Omental fat pad (tissue), 4 donors: ENCODE results near the gene LRP1. TPM values are rescaled to one million over a fixed set of nuclear protein-coding genes. Genes with fewer than 3 reads are reported as not detected.

Source experiments
- ATAC-seq: fragments of 150-250 bp; one replicate; pipeline ENCODE4 v1.9.1; 2016; ENCODE audit warnings: mild to moderate bottlenecking, moderate library complexity; ENCODE audit not compliant: low FRiP score
- DNase-seq: peaks from one replicate; pipeline ENCODE4 v3.0.0-alpha.2; 2019; ENCODE audit warnings: low spot score
- CTCF ChIP-seq, 3 donors: fragments of 450-650 bp; IDR thresholded peaks; one replicate each; pipeline ENCODE4 v1.5.1; 2016 to 2017; ENCODE audit warnings: antibody characterized with exemption in 3 of 3, mild to moderate bottlenecking in 3 of 3, moderate library complexity in 2 of 3
- total RNA-seq, 4 donors: library from RNA; depleted of rRNA; stranded (reverse); fragments of >200 nt; gene quantifications; one replicate each; pipeline ENCODE4 v1.1.0, GENCODE V29; 2016

The LRP1 gene
- total RNA-seq, 4 donors from 2014 or later = 312 to 592 (median 571) TPM

DNA sequence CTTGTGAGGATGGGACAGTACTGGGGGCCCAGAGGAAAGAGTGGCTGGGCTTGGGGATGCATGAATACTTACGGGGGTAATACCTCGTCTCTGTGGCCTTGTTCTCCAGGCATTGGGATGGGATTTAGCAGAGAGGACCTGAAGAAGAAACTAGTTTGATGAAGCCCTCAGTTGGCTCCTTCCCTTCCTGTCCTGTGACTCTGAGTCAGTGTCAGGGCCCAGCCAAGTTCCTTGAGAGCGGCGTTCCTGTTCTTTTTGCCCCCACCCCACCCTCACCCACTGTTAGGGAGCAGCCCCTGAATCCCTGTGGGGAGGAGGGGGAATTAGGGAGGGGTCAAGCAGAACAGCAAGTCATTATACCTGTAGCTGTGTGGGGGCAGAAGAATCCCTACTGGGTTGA lies 24.4 kb downstream of the LRP1 start:
- DNase-seq = no peak
- TF ChIP-seq CTCF (IDR thresholded peaks at IDR 0.05) = no peak
- peak; percentile 50 for ATAC-seq

DNA sequence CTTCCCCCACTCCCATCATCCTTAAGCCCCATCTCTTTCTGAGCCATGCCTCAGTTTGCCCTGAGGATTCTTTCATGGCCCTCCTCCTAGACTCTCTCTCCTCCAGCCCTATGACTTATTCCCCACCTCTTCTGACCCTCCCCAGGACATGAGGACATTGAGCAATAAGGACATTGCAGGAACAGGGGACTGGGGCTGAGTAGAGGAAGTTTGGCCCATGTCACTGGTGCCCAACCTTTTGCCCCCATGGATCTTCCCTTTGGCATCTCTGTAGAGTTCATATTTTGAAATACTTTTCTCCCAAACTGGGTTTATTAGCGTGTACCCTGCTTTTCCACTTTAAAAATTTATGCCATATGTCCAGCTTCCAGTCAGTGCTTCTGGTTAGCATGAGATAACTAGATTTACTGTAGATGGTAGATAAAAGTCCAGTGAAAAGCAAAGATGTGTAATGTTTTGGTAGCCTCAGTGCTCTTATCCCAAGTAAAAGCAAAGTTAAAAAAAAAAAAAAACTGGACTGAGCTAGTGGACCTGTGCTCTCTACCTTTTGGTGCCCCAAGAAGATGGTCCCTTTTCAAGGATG lies 25.2 kb downstream of the LRP1 start:
- TF ChIP-seq CTCF (IDR thresholded peaks at IDR 0.05) = no peak
- DNase-seq (no peak), ATAC-seq (no peak)

DNA sequence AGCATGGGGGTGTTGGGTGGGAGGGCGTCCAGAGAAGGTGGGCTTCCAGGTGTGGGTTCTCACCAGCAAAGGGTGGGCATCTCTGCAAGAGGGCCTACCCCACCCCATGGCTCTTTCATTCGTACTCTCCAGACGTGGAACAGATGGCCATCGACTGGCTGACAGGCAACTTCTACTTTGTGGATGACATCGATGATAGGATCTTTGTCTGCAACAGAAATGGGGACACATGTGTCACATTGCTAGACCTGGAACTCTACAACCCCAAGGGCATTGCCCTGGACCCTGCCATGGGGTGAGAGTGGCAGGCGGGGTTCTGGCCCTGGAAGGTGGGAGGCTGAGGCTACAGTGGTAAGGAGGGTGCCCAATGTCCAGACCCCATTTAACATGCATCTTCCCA lies 25.8 kb downstream of the LRP1 start:
- TF ChIP-seq CTCF (IDR thresholded peaks at IDR 0.05) = no peak
- ATAC-seq (no peak), DNase-seq (no peak)

DNA sequence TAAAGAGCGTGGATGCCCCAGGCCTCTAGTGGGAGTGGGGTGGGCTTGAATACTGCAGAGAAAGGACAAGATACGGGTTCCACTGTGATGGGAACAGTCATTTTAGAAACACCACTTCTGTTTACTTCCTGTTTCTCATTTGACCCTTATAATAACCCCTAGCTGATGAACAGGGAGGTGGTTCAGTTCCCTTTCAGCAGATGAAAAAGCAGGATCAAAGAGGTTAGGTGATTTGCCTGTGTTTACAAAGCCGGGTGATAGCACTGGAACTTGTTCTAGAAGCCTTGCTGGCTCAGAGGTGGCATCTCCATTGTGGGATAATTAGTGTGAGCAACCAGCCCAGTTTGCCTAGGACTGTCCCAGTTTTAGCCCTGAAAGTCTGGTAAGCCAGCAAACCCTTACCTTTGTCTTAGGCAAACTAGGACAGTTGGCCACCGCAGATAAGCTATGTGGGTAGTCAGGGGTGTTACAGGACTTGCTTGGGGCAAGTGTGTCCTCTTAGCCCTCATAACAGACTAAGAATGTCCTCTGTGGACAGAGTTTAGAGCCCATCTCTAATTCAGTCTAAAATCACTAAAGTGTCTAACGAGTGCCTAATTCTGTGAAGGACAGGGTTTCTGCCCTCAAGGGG lies 26.6 kb downstream of the LRP1 start:
- ATAC-seq = no peak
- DNase-seq = no peak

GRCh38 chr12:57156701-57157403 lies 28.6 kb downstream of the LRP1 start:
- TF ChIP-seq CTCF (IDR thresholded peaks at IDR 0.05) = no peak
- ATAC-seq (no peak), DNase-seq (no peak)

More for the DNA sequence above, 26.6 kb downstream of the LRP1 start:
- TF ChIP-seq CTCF (IDR thresholded peaks at IDR 0.05) = no peak

DNA sequence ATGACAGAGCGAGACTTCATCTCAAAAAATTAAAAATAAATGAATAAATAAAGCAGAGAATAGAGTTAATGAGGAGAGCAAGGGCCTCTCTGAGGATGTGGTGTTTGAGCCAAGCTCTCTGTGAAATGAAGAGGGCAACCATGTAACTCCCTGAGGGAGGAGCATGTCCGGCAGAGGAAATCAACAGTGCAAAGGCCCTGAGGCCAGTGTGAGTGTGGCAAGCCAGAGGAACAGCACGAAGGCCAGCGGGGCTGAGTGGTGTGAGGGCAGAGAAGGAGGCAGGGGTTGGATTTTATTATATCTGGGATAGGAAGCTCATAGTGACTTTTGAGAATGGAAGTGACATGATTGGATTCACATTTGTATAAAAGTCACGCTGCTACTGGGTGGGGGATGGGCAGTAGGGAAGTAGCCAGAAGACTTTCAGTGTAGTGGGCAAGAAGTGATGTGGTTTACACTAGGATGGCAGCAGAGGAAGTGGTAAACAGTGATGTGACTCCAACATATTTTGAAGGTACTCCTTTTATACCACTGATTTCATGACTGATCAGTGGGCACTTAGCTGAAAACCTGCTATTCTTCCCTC lies 29.4 kb downstream of the LRP1 start:
- no peak for ATAC-seq
- DNase-seq = no peak

More for the DNA sequence above, 29.4 kb downstream of the LRP1 start:
- TF ChIP-seq CTCF (IDR thresholded peaks at IDR 0.05) = no peak
